HG03196 (cell line): ENCODE results near the gene MAVS.

Experiments used
- ATAC-seq: cut with Tn5 transposase; IDR thresholded peaks from one replicate; pipeline ENCODE4 v1.9.1; 2021; ENCODE audit not compliant: unreplicated experiment

MAVS gene

DNA sequence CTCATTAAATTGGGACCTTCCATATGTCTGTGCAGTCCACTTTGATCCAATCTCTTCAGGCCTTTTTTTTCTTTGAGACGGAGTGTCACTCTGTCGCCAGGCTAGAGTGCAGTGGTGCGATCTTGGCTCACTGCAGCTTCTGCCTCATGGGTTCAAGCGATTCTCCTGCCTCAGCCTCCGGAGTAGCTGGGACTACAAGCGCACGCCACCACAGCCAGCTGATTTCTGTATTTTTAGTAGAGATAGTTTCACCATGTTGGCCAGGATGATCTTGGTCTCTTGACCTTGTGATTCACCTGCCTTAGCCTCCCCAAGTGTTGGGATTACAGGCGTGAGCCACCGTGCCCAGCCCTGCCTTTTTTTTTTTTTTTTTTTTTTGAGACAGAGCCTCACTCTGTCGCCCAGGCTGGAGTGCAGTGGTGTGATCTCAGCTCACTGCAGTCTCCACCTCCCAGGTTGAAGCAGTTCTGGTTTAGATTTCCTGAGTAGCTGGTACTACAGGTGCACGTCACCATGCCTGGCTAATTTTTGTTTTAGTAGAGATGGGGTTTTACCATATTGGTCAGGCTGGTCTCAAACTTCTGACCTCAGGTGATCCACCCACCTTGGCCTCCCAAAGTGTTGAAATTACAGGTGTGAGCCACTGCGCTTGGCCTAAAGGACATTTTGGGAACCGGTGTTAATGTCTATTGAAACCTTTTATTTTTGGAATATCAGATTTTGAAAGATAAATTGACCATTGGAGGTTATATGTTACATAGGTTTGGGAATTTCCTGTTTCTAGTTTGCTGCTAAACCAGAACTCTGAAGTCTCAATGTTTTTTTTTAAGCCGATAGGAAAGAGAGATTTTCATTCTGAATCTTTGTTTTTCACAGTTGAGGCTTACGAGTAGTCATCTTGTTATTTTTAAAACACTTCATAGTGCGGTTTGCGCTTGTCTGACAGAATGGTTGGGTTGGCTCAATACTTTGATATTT lies 60.4 kb downstream of the MAVS start:
- peak; percentile 75 for ATAC-seq

DNA sequence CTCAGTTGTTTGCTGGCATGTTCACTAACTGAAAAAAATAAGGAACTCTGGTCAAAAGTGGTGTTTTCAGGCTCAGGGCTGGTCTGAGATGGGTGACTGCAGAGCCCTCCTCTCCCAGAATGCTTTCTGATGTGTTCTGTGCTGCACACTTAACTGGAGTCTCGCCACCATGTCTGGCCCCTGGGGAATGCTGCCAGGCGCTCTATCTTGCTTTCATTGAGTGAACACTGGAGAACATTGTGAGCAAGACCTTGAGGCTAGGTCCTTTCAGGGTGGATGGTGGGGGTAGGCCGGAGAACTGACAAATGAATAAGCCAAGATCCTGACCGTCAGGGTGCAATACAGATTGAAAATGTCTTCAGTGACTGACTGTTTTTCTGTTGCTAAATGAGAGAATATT lies 62.0 kb downstream of the MAVS start:
- no peak for ATAC-seq

- no peak for ATAC-seq
Measured at GRCh38 chr20:3909952-3910366, 63.3 kb downstream of the MAVS start.

- ATAC-seq: no peak
Measured at GRCh38 chr20:3910853-3911252, 64.2 kb downstream of the MAVS start.

DNA sequence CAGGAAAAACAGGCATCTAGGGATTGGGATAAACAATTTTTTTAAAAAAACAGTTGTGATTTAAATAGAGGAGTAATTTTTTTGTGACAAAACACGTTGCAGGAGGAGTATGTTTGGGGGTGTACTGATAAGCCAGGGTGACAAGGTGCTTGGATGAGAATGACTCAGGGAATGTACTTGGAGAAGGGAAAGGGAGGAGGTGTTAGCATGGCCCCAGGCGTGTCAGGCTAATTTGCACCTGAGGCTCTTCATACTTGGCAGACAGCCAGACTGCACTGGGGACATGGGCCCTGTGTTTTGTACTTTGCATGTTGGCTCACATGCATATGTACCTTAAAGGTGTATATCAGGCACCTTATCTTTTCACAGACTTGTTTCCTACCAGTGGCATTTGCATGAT lies 65.3 kb downstream of the MAVS start:
- ATAC-seq: no peak

DNA sequence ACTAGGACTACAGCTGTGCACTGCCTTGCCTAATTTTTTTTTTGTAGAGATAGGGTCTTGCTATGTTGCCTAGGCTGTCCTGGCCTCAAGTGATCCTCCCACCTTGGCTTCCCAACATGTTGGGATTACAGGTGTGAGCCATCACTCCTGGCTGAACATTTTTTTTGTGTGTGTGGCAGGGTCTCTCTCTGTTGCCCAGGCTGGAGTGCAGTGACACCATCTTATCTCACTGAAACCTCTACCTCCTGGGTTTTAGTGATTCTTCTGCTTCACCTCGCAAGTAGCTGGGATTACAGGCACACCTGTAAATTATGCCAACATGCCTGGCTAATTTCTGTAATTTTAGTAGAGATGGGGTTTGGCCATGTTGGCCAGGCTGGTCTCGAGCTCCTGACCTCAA lies 67.8 kb downstream of the MAVS start:
- no peak for ATAC-seq

DNA sequence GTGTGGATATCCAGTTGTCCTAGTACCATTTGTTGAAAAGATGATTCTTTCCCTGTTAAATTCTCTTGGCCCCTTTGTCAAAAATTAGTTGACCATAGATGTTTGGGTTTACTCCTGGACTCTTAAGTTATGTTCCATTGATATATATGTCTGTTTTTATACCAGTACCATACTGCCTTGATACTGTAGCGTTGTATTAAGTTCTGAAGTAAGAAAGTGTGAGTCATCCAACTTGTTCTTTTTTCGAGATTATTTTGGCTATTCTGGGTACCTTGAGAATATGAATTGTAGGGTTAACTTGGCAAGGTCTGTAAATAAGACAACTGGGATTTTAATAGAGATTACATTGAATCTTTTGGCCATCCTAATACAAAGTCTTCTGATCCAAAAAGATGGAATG lies 69.1 kb downstream of the MAVS start:
- ATAC-seq: no peak

DNA sequence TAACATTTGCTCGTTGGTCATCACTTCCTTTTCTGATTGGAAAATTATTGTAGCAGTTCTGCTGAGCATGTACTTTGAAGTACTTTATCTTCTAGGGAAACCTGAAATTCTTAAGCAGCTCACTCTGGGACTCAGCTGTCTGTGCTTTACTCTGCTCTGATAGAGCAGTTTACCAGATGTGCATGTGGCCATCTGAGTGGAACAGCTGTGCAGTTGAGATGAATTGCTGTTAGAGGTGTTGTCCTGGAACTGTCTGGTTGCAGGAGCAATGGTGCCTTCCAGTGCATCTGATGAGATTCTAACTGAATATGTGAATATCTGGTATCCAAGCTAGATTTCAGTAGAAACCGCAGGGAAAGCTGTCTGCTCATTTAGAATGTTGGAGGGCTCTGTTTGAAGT lies 69.7 kb downstream of the MAVS start:
- ATAC-seq: no peak

GRCh38 chr20:3919352-3919751 lies 72.7 kb downstream of the MAVS start:
- ATAC-seq: no peak

DNA sequence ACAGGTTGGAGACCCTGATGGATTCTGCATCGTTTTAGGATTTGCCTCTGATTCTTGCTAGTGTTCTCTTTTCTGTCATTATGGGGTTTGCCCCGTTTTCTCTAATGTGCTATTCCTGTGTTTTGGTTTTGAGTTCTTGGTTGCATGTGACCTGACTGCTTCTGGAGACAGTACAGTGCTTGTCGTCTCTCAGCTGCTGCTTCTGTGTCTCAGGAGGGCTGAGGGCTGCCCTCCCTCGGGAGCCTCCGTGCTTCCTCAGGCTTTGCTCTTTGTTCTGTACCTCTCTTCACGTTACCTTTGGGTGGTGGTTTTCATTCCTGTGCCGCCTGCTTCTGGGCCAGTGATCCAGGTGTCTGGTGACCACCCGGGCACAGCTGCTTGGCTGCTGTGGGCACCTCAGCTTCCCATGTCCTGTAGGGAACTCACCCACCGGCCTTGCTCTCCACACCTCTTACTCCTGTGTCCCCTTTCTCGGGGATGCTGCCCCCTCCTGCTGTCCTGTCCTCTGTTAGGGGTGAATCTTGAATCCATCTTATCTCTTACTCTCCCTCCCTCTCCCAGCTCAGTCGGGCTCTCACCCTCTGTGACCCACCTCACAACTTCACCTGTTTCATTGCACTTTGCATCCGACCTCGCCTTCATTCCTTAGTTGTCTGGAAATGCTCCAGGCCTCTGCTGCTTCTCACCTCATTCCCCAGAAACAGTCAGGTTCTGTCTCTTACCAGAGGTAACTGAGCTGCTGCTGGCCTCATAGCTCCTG lies 75.8 kb downstream of the MAVS start:
- ATAC-seq: no peak

DNA sequence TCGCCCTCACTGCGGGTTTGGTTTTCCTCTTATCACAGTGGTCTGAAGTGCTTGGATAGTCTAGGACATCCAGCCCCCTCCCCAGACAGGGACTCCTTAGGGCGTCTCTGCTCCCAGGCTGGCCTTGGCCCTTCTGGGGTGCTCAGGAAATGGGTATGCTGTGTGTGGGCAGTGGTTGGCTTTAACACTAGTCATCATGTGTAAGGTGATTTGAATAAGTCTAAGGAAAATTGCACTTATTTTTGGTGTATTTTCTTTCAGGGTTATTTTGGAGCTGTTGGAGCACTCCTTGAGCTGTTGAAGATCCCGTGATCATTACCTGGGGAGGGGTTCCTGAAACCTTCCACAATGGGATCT lies 76.3 kb downstream of the MAVS start:
- no peak for ATAC-seq

DNA sequence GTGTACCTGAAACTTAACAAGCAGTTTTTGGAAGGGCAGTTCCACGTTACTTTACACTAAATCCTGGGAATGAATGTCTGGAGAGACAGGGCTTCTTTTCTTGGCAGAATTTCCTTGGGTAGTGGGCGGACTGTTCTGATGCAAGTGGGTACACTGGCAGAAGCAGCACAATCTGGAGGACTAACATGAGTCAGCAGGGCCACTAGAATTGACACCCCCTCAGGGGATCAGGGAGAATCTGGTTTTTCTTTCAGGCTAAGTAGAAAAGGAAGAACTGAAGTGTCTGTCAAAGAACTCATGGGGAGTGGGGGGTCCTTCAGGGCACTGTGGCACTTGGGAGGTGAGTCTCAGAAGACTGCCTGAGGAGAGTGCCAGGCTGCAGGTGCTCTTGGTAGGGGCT lies 77.2 kb downstream of the MAVS start:
- no peak for ATAC-seq

DNA sequence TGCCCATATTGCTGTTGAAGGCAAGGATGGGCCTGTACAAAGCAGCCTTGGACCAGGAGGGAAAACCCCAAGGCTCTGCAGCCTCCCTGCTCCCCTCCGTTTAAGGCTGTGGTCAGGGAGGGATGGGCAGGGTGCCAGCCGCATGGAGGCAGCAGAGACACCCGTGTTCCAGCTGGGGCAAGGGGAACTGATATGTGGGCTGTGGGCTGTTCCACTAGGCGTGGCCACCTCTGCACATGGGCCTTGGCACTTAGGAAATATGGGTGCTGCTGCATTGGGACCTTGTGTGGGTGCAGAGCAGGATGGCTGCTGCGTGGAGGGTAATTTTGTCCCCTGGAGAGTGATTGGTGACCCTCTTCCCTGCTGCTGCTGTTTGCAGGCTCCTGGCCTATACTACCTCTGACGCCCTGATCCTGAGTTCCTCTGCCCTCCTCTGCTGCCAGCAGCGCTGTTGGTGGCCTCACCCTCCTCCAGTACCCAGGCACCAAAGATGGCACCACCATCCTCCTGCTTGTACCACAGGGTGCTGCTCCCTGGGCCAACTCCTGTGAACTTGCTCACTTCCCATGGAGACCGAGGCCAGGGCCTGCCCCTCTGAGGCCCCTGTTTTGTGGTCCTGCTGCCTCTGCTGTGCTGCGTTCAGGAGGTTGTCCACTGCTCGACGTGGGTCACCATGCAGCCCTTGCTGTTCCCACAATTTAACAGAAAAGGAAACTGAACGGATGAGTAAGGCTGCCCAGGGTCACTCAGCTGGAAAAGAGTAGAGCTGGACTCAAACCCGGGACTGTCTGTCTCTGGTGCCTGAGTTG lies 77.9 kb downstream of the MAVS start:
- no peak for ATAC-seq

DNA sequence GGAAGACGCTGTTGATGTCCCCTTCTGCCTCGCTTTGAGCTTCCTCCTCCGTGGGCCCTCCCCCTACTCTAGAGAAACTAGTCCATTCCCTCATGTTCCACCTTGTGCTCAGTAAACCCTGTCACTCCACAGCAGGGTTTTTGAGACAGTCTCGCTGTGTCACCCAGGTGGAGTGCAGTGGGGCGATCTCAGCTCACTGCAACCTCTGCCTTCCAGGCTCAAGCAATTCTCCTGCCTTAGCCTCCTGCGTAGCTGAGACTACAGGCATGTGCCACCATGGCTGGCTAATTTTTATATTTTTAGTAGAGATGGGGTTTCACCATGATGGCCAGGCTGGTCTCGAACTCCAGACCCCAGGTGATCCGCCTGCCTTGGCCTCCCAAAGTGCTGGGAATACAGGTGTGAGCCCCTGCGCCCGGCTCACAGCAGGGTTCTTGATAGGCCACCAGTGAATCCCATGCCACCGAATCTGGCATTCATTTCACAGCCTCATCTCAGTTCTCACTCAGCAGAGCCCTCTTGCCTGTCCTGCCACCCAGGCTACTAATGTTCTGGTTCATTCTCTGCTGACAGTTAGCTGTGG lies 78.6 kb downstream of the MAVS start:
- no peak for ATAC-seq
